Fibroblast of lung (primary cell): ENCODE results near the gene ZSWIM6. TPM values are rescaled to one million over a fixed set of nuclear protein-coding genes. Genes with fewer than 3 reads are reported as not detected.

Source experiments
- DNase-seq, 2 donors: peaks; one replicate each; pipeline versions ENCODE4 v3.0.0 to v3.0.0-alpha.2; 2010; ENCODE audit warnings: low read depth in 2 of 2
- H2AFZ ChIP-seq: 2 replicates; pipeline ENCODE4 v1.5.1; 2012; ENCODE audit warnings: low read length, control low read depth, inconsistent platforms
- H3K27ac ChIP-seq: 2 replicates; pipeline ENCODE4 v1.5.1; 2011; ENCODE audit warnings: low read length, control low read depth; ENCODE audit not compliant: insufficient read depth
- H3K27me3 ChIP-seq: 2 replicates; pipeline ENCODE4 v1.5.1; 2011; ENCODE audit warnings: mild to moderate bottlenecking, low read length; ENCODE audit not compliant: control insufficient read depth, insufficient read depth
- H3K36me3 ChIP-seq: 2 replicates; pipeline ENCODE4 v1.5.1; 2011; ENCODE audit warnings: low read length; ENCODE audit not compliant: control insufficient read depth, insufficient read depth
- H3K4me1 ChIP-seq: 2 replicates; pipeline ENCODE4 v1.5.1; 2011; ENCODE audit warnings: low read length; ENCODE audit not compliant: control insufficient read depth, insufficient read depth; ENCODE audit errors: extremely low read depth
- H3K4me2 ChIP-seq: 2 replicates; pipeline ENCODE4 v1.5.1; 2011; ENCODE audit warnings: low read length, control low read depth; ENCODE audit not compliant: insufficient read depth; ENCODE audit errors: extremely low read depth
- H3K4me3 ChIP-seq, 4 experiments: fragments of 200-600 bp in 1 of 4; sonication (generic) in 1 of 4; replicated peaks in 1 of 4; 2 replicates each; pipeline ENCODE4 v1.5.1; 2011 to 2016; ENCODE audit warnings: low read length in 4 of 4, low read depth in 3 of 4, mild to moderate bottlenecking in 3 of 4, control low read depth in 2 of 4, inconsistent platforms in 1 of 4, mixed read lengths in 1 of 4; ENCODE audit not compliant: insufficient read depth in 1 of 4; ENCODE audit errors: control extremely low read depth in 1 of 4
- H3K79me2 ChIP-seq: 2 replicates; pipeline ENCODE4 v1.5.1; 2012; ENCODE audit warnings: mild to moderate bottlenecking, low read length, inconsistent platforms; ENCODE audit not compliant: control insufficient read depth, insufficient read depth
- H3K9ac ChIP-seq: 2 replicates; pipeline ENCODE4 v1.5.1; 2011; ENCODE audit warnings: mild to moderate bottlenecking, low read length, control low read depth; ENCODE audit not compliant: insufficient read depth
- H3K9me3 ChIP-seq: 2 replicates; pipeline ENCODE4 v1.5.1; 2012; ENCODE audit warnings: low read depth, low read length; ENCODE audit not compliant: control insufficient read depth, insufficient read depth
- H4K20me1 ChIP-seq: 2 replicates; pipeline ENCODE4 v1.5.1; 2011; ENCODE audit warnings: low read length; ENCODE audit not compliant: control insufficient read depth, insufficient read depth; ENCODE audit errors: extremely low read depth
- CTCF ChIP-seq, 2 donors: IDR thresholded peaks in 1 of 2; conservative IDR thresholded peaks in 1 of 2; 1 replicate in 1 of 2; 2 replicates in 1 of 2; pipeline ENCODE4 v1.5.1; 2011 to 2012; ENCODE audit warnings: low read length in 2 of 2, control low read depth in 1 of 2, inconsistent platforms in 1 of 2, low read depth in 1 of 2, mild to moderate bottlenecking in 1 of 2
- EZH2 ChIP-seq: IDR thresholded peaks from 2 replicates; pipeline ENCODE4 v1.5.1; 2012; ENCODE audit warnings: low read length, control low read depth, mild to moderate bottlenecking; ENCODE audit errors: missing control alignments
- polyA plus RNA-seq, 2 donors: library from polyadenylated mRNA; depleted of rRNA in 1 of 2; stranded (reverse) in 1 of 2; unstranded in 1 of 2; fragments of >200 nt; gene quantifications; 2 replicates each; pipeline ENCODE4 v1.2.1, GENCODE V29; 2011 to 2012; ENCODE audit warnings: missing spikeins in 1 of 2
- total RNA-seq: library from RNA; depleted of rRNA; stranded (reverse); fragments of >200 nt; gene quantifications from 2 replicates; pipeline ENCODE4 v1.2.1, GENCODE V29; 2014

The ZSWIM6 gene
- total and polyA plus RNA-seq, 2 donors (not counting 1 experiment from before 2014, with no cell fraction given) = 23.5 to 26.6 TPM

GRCh38 chr5:61332358-61332749 is 296 bp downstream of the ZSWIM6 start:
- Histone ChIP-seq H3K4me1 (peaks cover 17% of the 10 kb centered on the region), H2AFZ (no peak overlapping the region), H3K9me3 (no peaks in the 10 kb centered on the region), H3K4me3 (peak overlapping the region in 3 of 4 experiments; percentile 54 to 66 (median 60)), H3K79me2 (peaks cover 52% of the 10 kb centered on the region), H3K4me2 (no peak overlapping the region), H3K36me3 (no peaks in the 10 kb centered on the region), H3K9ac (peak overlapping the region; percentile 93), H3K27me3 (no peaks in the 10 kb centered on the region), H4K20me1 (peaks cover 8% of the 10 kb centered on the region), H3K27ac (peak overlapping the region; percentile 71)
- TF ChIP-seq CTCF (conservative IDR thresholded peaks at IDR 0.05 in 1 of 2, IDR thresholded peaks at IDR 0.05 in 1 of 2; ENCODE audit: low read depth in 1 of 2, low read length in 2 of 2) (no peak), EZH2 (no peak)
- no peak for DNase-seq

GRCh38 chr5:61332851-61333320 is 828 bp downstream of the ZSWIM6 start:
- peak overlapping the region; percentile 84 for H3K9ac ChIP-seq
- DNase-seq = peak; percentile 64 to 73
- peak overlapping the region; percentile 76 for H3K27ac ChIP-seq
- H3K4me1 ChIP-seq = peaks cover 15% of the 10 kb centered on the region
- H3K79me2 ChIP-seq = peaks cover 58% of the 10 kb centered on the region
- peak overlapping the region; percentile 43 to 82 (median 60) for H3K4me3 ChIP-seq
- no peak overlapping the region for H2AFZ ChIP-seq
- H3K36me3 ChIP-seq = no peaks in the 10 kb centered on the region
- peaks cover 10% of the 10 kb centered on the region for H4K20me1 ChIP-seq
- H3K27me3 ChIP-seq = no peaks in the 10 kb centered on the region
- no peak overlapping the region for H3K4me2 ChIP-seq
- no peaks in the 10 kb centered on the region for H3K9me3 ChIP-seq
- no peak for TF ChIP-seq CTCF (conservative IDR thresholded peaks at IDR 0.05 in 1 of 2, IDR thresholded peaks at IDR 0.05 in 1 of 2; ENCODE audit: low read depth in 1 of 2, low read length in 2 of 2)

- peaks cover 63% of the 10 kb centered on the region for H3K79me2 ChIP-seq
- H3K4me2 ChIP-seq = peak overlapping the region; percentile 86
- H3K36me3 ChIP-seq = no peaks in the 10 kb centered on the region
- H2AFZ ChIP-seq = no peak overlapping the region
- no peaks in the 10 kb centered on the region for H3K27me3 ChIP-seq
- H3K4me1 ChIP-seq = peaks cover 13% of the 10 kb centered on the region
- no peaks in the 10 kb centered on the region for H3K9me3 ChIP-seq
- peaks cover 15% of the 10 kb centered on the region for H4K20me1 ChIP-seq
- peak overlapping the region; percentile 84 for H3K9ac ChIP-seq
- H3K27ac ChIP-seq = peak overlapping the region; percentile 76
- no peak for TF ChIP-seq CTCF (conservative IDR thresholded peaks at IDR 0.05 in 1 of 2, IDR thresholded peaks at IDR 0.05 in 1 of 2; ENCODE audit: low read depth in 1 of 2, low read length in 2 of 2)
- no peak for TF ChIP-seq EZH2
- H3K4me3 ChIP-seq = peak overlapping the region; percentile 43 to 99 (median 73)
- DNase-seq = peak in 1 of 2 donors; percentile 33
Observed at GRCh38 chr5:61333321-61333953, 1.4 kb downstream of the ZSWIM6 start.
